Measurements from ENCODE around the gene TBL1X.

Gene TBL1X

DNA sequence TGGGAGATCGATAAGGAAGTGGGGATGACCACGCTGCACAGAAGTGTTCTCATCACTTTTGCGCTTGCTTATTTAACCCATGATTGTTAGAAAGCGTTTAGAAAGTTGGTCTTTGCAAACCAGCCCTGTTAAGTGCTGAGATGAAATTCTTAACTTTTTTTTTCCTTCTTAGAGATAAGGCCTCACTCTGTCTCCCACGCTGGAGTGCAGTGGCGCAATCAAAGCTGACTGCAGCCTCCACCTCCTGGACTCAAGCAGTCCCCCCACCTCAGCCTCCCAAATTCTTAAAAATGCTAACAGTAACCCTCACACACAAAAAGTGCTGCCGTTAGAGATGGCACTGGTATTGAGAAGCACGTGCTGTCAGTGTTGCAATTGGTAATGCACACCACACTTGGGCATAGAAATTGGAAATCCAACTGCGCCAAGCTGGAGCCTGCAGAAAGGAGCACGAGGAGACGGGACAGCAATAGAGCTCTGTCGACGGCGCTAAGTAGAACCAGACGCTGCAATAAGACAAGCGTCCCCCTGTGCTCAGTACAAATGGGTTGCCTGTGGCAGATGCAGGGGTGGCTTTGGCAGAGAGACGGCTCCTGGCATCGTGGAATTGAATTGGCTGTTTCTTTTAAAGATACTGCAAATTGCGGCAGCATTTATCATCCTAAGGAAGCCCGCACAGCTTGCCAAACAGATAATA is 113.4 kb downstream of the TBL1X start:
- no peak for TF ChIP-seq CTCF (IDR thresholded peaks at IDR 0.05)
- no peak overlapping the region for H3K4me2 ChIP-seq (ENCODE audit: low read length)
- H3K27ac ChIP-seq, result no peak overlapping the region
- H3K27me3 ChIP-seq (ENCODE audit: control insufficient read depth, insufficient read depth, low read length), result no peaks in the 10 kb centered on the region
- no peak overlapping the region for H3K4me3 ChIP-seq (ENCODE audit: low read depth, low read length)
- no peak overlapping the region for H2AFZ ChIP-seq
- H3K36me3 ChIP-seq (ENCODE audit: control insufficient read depth, insufficient read depth, low read length), result no peaks in the 10 kb centered on the region
- no peak overlapping the region for H3K9ac ChIP-seq
- no peaks in the 10 kb centered on the region for H3K9me3 ChIP-seq (ENCODE audit: control insufficient read depth, low read length)
- H3K79me2 ChIP-seq, result no peaks in the 10 kb centered on the region
- no peaks in the 10 kb centered on the region for H3K4me1 ChIP-seq

GRCh38 chrX:9581771-9582385 is 117.0 kb downstream of the TBL1X start:
- Histone ChIP-seq H3K79me2 (no peaks in the 10 kb centered on the region), H3K4me3 (ENCODE audit: low read depth, low read length) (no peak overlapping the region), H3K27me3 (ENCODE audit: control insufficient read depth, insufficient read depth, low read length) (no peaks in the 10 kb centered on the region), H3K36me3 (ENCODE audit: control insufficient read depth, insufficient read depth, low read length) (no peaks in the 10 kb centered on the region), H2AFZ (no peak overlapping the region), H3K27ac (no peak overlapping the region), H3K4me2 (ENCODE audit: low read length) (no peak overlapping the region), H3K9me3 (ENCODE audit: control insufficient read depth, low read length) (no peaks in the 10 kb centered on the region), H3K4me1 (no peaks in the 10 kb centered on the region), H3K9ac (no peak overlapping the region)
- no peak for TF ChIP-seq CTCF (IDR thresholded peaks at IDR 0.05)

DNA sequence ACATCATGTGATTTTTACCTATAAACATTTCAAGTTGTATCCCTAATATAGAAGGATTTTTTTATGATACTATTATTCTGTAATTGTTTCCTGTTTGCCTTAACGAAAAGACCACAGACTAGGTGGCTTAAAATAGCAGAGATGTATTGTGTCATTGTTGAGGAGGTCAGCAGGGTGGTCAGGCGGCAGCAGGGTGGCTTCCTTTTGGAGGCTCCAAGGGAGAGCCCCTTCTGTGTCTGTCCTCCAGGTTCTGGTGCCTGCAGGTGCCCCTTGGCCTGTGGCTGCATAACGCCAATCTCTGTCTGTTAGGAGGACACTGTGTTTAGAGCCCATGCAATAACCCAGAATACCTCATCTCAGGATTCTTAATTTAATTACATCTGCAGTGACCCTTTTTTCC is 118.1 kb downstream of the TBL1X start:
- no peaks in the 10 kb centered on the region for H3K27me3 ChIP-seq (ENCODE audit: control insufficient read depth, insufficient read depth, low read length)
- H3K4me2 ChIP-seq (ENCODE audit: low read length), result no peak overlapping the region
- TF ChIP-seq CTCF (IDR thresholded peaks at IDR 0.05), result no peak
- no peak overlapping the region for H3K9ac ChIP-seq
- no peak overlapping the region for H2AFZ ChIP-seq
- no peaks in the 10 kb centered on the region for H3K36me3 ChIP-seq (ENCODE audit: control insufficient read depth, insufficient read depth, low read length)
- H3K79me2 ChIP-seq, result no peaks in the 10 kb centered on the region
- H3K4me1 ChIP-seq, result no peaks in the 10 kb centered on the region
- no peaks in the 10 kb centered on the region for H3K9me3 ChIP-seq (ENCODE audit: control insufficient read depth, low read length)
- no peak overlapping the region for H3K27ac ChIP-seq
- H3K4me3 ChIP-seq (ENCODE audit: low read depth, low read length), result no peak overlapping the region

GRCh38 chrX:9586992-9587392 is 122.1 kb downstream of the TBL1X start:
- no peaks in the 10 kb centered on the region for H3K4me1 ChIP-seq
- H2AFZ ChIP-seq, result no peak overlapping the region
- no peaks in the 10 kb centered on the region for H3K9me3 ChIP-seq (ENCODE audit: control insufficient read depth, low read length)
- no peaks in the 10 kb centered on the region for H3K36me3 ChIP-seq (ENCODE audit: control insufficient read depth, insufficient read depth, low read length)
- H3K4me2 ChIP-seq (ENCODE audit: low read length), result no peak overlapping the region
- no peak overlapping the region for H3K4me3 ChIP-seq (ENCODE audit: low read depth, low read length)
- H3K9ac ChIP-seq, result no peak overlapping the region
- H3K79me2 ChIP-seq, result no peaks in the 10 kb centered on the region
- H3K27ac ChIP-seq, result no peak overlapping the region
- H3K27me3 ChIP-seq (ENCODE audit: control insufficient read depth, insufficient read depth, low read length), result no peaks in the 10 kb centered on the region
- no peak for TF ChIP-seq CTCF (IDR thresholded peaks at IDR 0.05)

DNA sequence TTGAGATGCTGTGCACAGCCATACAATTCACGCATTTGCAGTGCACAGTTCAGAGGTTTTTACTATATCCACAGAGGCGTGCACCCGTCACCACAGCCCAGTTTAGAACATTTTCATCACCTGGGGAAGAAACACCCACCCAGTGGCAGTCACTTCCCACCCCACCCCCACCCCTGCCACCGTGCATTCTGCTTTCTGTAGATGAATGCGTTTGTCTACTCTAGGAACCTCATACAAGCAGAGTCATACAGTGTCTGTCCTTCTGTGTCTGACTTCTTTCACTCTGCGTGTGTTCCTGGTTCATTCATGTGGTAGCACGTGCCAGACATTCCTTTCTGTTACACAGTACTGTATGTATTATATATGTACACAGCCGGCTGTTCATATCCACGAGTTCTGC is 122.8 kb downstream of the TBL1X start:
- no peaks in the 10 kb centered on the region for H3K9me3 ChIP-seq (ENCODE audit: control insufficient read depth, low read length)
- no peak overlapping the region for H3K4me3 ChIP-seq (ENCODE audit: low read depth, low read length)
- H3K9ac ChIP-seq, result no peak overlapping the region
- no peak overlapping the region for H3K27ac ChIP-seq
- H3K4me1 ChIP-seq, result no peaks in the 10 kb centered on the region
- no peaks in the 10 kb centered on the region for H3K27me3 ChIP-seq (ENCODE audit: control insufficient read depth, insufficient read depth, low read length)
- no peaks in the 10 kb centered on the region for H3K36me3 ChIP-seq (ENCODE audit: control insufficient read depth, insufficient read depth, low read length)
- no peaks in the 10 kb centered on the region for H3K79me2 ChIP-seq
- no peak overlapping the region for H2AFZ ChIP-seq
- H3K4me2 ChIP-seq (ENCODE audit: low read length), result no peak overlapping the region
- TF ChIP-seq CTCF (IDR thresholded peaks at IDR 0.05), result no peak
